Psoas muscle (tissue), 8 donors: ENCODE data around the gene PPT2. TPM values are rescaled to one million over a fixed set of nuclear protein-coding genes. Genes with fewer than 3 reads are reported as not detected.

ENCODE experiments used
- ATAC-seq, 4 donors: fragments of 200-7000 bp; cut with Tn5 transposase; one replicate each; pipeline ENCODE4 v1.9.1; 2020; ENCODE audit warnings: moderate library complexity in 3 of 4, mild to moderate bottlenecking in 2 of 4
- DNase-seq, 2 donors: peaks; one replicate each; pipeline ENCODE4 v3.0.0-alpha.2; 2020
- H3K27ac ChIP-seq: fragments of 200-600 bp; one replicate; pipeline ENCODE4 v1.8.0; 2022
- H3K27me3 ChIP-seq, 3 donors: fragments of 200-600 bp in 1 of 3; one replicate each; pipeline versions ENCODE4 v1.6.1 to v1.8.0; 2013 to 2022; ENCODE audit warnings: low read length in 2 of 3, mild to moderate bottlenecking in 2 of 3, moderate library complexity in 1 of 3; ENCODE audit not compliant: insufficient read depth in 3 of 3
- H3K36me3 ChIP-seq, 2 donors: fragments of 200-600 bp in 1 of 2; one replicate each; pipeline versions ENCODE4 v1.6.1 to v1.8.0; 2013 to 2022; ENCODE audit warnings: low read depth in 1 of 2, mild to moderate bottlenecking in 1 of 2, moderate library complexity in 1 of 2; ENCODE audit not compliant: insufficient read depth in 1 of 2
- H3K4me1 ChIP-seq: fragments of 200-600 bp; one replicate; pipeline ENCODE4 v1.8.0; 2022
- H3K4me3 ChIP-seq: fragments of 200-600 bp; one replicate; pipeline ENCODE4 v1.8.0; 2022; ENCODE audit warnings: mild to moderate bottlenecking
- H3K9me3 ChIP-seq: fragments of 200-600 bp; one replicate; pipeline ENCODE4 v1.8.0; 2022
- WGBS, 3 donors: extraction: QIAGEN DNeasy Blood & Tissue Kit; methylation state at CpG; one replicate each; pipeline versions ENCODE4 v1.1.6 to v1.1.7; 2013; 5-methylcytosine and 5-hydroxymethylcytosine counted together
- intact Hi-C, 2 donors: fragments of 100-400 bp; cut with DNase I; formaldehyde crosslinking; loops; one replicate each; pipeline versions ENCODE4 v1.11.0 to v1.14.2; 2022
- polyA plus RNA-seq, 3 donors: library from polyadenylated mRNA; stranded (reverse); fragments of 200-250 nt; gene quantifications; one replicate each; pipeline ENCODE4 v1.2.3, GENCODE V29; 2013
- total RNA-seq, 4 donors: library from RNA; stranded (reverse); fragmentation: NEBNext Ultra II Directional in 2 of 4; extraction: Animal tissue kit (Norgen Biotek cat#: 25700) in 2 of 4; gene quantifications; one replicate each; pipeline versions ENCODE4 v1.2.1 to v1.2.4, GENCODE V29; 2021 to 2023
- TF ChIP-seq, protein P1 (sequence below): fragments of 200-600 bp; IDR thresholded peaks from one replicate; pipeline ENCODE4 v1.8.0; 2022; ENCODE audit warnings: antibody characterized with exemption
- donor health status: healthy with polysubstance abuse.
- donor health status: DM: no; HTN: no; CAD: no; lungs with moderate emphysema.
- donor health status: Bipolar disorder and iron deficiency.
- donor health status: healthy.
- donor health status: DM: yes; HTN: yes; CAD: no.
- donor health status: DM: no; HTN: no; CAD: no.
- donor health status: DM: no; HTN: no; CAD: no.
- donor health status: DM: yes; HTN: yes; CAD: no.

Gene PPT2
- total and polyA plus RNA-seq, 7 donors, result 11.3 to 28.3 (median 14.8) TPM

- Histone ChIP-seq H3K4me3 (peak overlapping the region; percentile 58), H3K9me3 (no peaks in the 10 kb centered on the region), H3K27ac (peak overlapping the region; percentile 67), H3K36me3 (no peaks in the 10 kb centered on the region), H3K27me3 (peaks cover 0 to 20% (median 9%) of the 10 kb centered on the region in 3 donors), H3K4me1 (peaks cover 7% of the 10 kb centered on the region)
- peak in 2 of 4 donors; percentile 2 to 4 for ATAC-seq
- intact Hi-C loops, result no loop called here
- DNase-seq, result no peak
- WGBS, 3 donors, result 7 to 19% (median 12%) methylated on average over 6 of the region's 6 CpGs
- TF ChIP-seq, protein P1, sequence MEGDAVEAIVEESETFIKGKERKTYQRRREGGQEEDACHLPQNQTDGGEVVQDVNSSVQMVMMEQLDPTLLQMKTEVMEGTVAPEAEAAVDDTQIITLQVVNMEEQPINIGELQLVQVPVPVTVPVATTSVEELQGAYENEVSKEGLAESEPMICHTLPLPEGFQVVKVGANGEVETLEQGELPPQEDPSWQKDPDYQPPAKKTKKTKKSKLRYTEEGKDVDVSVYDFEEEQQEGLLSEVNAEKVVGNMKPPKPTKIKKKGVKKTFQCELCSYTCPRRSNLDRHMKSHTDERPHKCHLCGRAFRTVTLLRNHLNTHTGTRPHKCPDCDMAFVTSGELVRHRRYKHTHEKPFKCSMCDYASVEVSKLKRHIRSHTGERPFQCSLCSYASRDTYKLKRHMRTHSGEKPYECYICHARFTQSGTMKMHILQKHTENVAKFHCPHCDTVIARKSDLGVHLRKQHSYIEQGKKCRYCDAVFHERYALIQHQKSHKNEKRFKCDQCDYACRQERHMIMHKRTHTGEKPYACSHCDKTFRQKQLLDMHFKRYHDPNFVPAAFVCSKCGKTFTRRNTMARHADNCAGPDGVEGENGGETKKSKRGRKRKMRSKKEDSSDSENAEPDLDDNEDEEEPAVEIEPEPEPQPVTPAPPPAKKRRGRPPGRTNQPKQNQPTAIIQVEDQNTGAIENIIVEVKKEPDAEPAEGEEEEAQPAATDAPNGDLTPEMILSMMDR, result no peak
Observed at GRCh38 chr6:32108727-32109113, 45.2 kb upstream of the PPT2 start.

DNA sequence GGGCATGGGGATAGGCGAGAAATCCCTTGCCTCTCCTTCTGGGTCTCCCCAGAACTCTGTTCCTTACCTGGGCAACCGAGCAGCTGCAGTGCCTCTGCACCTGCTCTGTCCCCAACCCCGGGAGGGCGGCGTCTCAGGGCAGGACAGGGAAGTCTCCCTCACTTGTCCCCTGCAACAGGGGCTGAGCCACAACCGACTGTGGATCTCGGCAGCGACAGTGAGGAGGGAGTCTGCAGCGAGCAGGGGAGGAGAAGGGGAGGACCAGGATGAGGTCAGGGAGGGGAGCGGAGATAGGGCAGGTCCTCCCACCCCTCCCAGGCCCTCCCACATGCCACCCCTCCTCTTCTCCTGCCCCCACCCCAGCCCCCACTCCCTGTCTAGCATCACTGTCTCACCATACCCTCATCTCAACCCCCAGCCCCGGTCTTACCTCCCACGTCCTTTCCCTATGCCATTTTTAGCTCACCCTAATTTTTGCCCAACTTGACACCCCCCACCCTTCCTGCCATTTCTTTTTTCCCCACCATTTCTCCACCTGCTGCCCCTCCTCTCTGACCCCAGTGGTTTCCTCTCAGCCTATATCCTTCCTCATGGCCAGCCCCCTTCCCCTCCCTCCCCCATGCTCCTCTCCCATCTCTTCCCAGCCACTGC is 44.7 kb upstream of the PPT2 start, which contains the start of gene TNXB:
Gene TNXB (minus strand): TSS at position 225 of the 651 bp plus-strand sequence. CDS start 11,140 bp downstream, outside the sequence.
- peaks cover 0 to 20% (median 9%) of the 10 kb centered on the region in 3 donors for H3K27me3 ChIP-seq
- 11 to 22% (median 13%) methylated on average over 9 to 12 of the region's 12 CpGs for WGBS, 3 donors
- intact Hi-C loops, result no loop called here
- H3K27ac ChIP-seq, result peak within 1 kb of the TSS; percentile 67
- H3K4me3 ChIP-seq, result peak within 1 kb of the TSS; percentile 58
- TF ChIP-seq, protein P1, result no peak
- ATAC-seq (peak in 3 of 4 donors; percentile 12 to 30 (median 17)), DNase-seq (peak; percentile 56 to 80)
- H3K4me1 ChIP-seq, result peaks cover 7% of the 10 kb centered on the region
- no peaks in the 10 kb centered on the region for H3K36me3 ChIP-seq
- no peaks in the 10 kb centered on the region for H3K9me3 ChIP-seq

DNA sequence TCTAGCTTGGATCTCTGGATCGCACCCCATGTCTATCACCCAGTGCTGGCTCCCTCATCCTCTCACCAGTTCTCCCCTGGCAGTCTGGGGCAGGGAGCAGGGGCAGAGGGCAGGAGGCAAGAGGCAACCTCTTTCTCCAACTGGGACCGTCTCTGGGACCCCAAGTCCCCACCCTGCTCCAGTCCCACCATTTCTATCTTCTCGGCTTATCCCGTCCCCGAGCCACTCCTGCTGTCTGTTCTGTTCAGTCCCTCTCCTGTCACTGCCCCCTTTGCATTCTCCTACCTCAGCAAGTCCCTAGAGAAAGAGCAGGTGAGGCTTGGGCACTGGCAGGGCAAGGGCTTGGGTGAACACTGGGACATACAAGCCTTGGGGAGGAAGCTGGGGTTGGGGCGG is 44.2 kb upstream of the PPT2 start:
- WGBS, 3 donors, result 39 to 52% (median 46%) methylated on average over 6 of the region's 6 CpGs
- Histone ChIP-seq H3K27ac (peak overlapping the region; percentile 32), H3K9me3 (no peaks in the 10 kb centered on the region), H3K27me3 (peaks cover 0 to 19% (median 9%) of the 10 kb centered on the region in 3 donors), H3K4me3 (no peak overlapping the region), H3K4me1 (peaks cover 7% of the 10 kb centered on the region), H3K36me3 (peaks cover 0 to 4% of the 10 kb centered on the region in 2 donors)
- no peak for DNase-seq
- no peak for ATAC-seq
- intact Hi-C loops, result no loop called here
- TF ChIP-seq, protein P1, result no peak

DNA sequence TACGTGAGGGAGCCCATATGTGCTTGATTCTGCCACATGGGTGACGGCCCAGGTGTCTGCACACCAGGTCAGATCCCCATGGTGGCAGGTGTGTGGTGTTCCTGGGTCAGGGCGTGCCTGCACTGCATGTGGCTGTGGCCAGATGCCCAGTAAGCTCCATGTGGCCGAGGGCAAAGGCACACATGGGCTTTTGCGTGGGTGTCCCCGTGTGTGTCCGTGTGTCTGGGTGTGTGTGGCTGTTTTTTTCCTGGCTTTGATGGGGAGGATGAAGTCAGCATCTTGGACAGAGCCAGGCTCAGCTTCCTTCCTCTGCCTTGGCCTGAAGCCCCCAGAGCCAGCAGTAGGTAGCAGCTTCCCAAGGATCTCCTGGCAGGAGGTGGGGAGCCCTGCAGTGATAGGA is 43.3 kb upstream of the PPT2 start:
- WGBS, 3 donors, result 15 to 23% (median 20%) methylated on average over 7 of the region's 7 CpGs
- peaks cover 0 to 14% (median 9%) of the 10 kb centered on the region in 3 donors for H3K27me3 ChIP-seq
- H3K27ac ChIP-seq, result peak overlapping the region; percentile 53
- TF ChIP-seq, protein P1, result no peak
- H3K9me3 ChIP-seq, result no peaks in the 10 kb centered on the region
- peak in 1 of 2 donors; percentile 53 for DNase-seq
- H3K4me1 ChIP-seq, result peaks cover 7% of the 10 kb centered on the region
- intact Hi-C loops, result no loop called here
- ATAC-seq, result peak in 1 of 4 donors; percentile 24
- H3K4me3 ChIP-seq, result no peak overlapping the region
- H3K36me3 ChIP-seq, result peaks cover 0 to 12% of the 10 kb centered on the region in 2 donors
